Inflammatory macrophage treated with lipopolysaccharide for 4 hours (primary cell): Measurements from ENCODE around the gene UNC5C.

ENCODE experiments used
- DNase-seq: peaks from one replicate; pipeline ENCODE4 v3.0.0-alpha.2; 2020

Gene UNC5C

DNA sequence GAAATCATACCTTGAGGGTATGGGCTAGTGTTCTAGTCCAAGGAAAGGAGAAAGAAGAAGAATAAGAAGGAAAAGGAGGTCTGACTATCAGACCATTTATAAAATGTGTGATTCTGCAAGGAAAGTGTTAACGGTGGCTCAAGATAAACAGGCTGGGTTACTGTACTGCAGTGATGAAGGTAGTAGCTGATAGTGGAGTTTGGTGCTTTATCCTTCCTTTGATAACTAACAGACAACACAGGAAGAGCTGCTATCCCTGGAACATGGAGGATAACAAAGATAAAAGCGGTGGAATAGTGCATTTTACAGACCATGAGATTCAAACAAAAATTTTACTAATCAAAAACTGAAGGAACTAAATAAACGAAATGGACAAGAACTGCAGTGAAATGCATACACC, 2.6 kb downstream of the UNC5C start:
- no peak for DNase-seq

DNA sequence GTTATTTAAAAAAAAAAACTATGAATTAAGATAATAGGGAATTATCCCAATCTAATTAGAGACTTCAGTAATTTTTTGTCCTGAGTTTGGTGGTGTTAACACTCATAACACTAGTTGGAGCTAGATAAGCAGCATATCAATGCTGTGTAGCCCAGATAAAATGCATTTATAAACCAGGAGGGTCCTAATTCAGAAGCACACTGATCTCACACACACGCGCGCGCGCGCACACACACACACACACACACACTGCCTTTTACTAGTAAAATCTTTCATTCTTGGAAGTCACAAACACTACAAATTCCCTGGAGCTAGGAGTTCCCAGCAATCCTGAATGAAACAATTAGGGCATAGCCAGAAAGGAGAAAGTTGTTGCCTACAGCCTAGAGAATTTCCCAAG, 3.2 kb downstream of the UNC5C start:
- DNase-seq = no peak

DNA sequence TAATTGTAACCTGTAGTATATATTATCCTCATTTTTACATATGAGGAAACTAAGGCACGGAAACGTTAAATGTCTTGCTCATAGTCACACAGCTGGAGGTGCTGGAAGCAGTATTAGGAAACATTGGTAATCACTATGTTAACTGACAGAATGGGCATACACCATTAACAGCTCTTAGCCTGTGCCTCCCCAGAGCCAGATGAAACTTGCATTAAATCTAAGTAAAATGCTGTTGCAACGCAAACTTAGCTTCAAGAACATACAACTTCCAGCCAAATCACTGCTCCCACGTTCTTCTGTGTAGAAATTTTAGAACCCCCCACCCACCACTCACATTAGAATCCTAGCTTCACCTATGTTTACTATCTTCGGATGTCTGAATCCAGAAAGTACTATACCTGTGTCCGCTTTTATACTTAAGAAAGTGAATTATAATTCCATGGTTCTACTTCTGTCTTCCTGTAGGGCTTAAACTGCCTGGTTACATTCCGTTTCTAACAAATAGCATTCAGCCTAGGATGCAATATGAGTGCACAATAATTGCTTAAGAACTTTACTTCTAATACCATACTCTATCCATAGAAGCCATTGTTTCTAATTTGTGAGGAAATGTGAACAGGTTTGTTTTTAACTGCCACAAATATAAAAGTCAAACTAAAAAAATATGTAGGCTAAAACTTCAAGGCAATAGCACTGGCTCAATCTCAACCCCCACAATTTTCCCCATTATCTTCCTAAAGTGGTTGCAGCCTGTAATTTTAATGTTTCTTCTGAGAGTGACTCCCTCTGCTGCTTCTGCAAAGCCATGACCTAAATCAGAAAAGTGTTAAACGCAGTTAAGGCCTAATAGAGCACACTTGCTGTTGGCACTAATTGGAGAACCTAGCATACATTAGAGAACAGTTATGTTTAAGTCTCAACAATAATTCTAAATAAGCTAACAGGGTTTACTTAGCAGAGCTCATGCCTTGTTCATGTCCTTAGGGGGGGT, 4.4 kb downstream of the UNC5C start:
- DNase-seq = no peak

GRCh38 chr4:95541889-95542607, 6.7 kb downstream of the UNC5C start:
- DNase-seq = peak; percentile 8

DNA sequence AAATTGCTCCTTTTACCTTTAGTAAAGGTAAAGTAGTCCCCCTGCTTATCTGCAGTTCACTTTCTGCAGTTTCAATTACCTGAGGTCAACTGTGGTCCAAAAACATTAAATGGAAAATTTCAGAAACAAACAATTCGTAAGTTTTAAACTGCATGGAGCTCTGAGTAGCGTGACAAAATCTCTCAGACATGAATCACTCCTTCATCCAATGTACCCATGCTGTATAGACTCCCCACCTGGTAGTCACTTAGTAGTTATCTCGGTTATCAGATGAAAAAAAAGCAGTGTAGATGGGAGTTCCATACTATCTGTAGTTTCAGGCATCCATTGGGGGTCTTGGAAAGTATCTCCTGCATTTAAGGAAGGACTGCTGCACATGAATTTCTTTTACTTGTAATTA, 7.7 kb downstream of the UNC5C start:
- no peak for DNase-seq

- no peak for DNase-seq
Measured at GRCh38 chr4:95540227-95540626, 8.5 kb downstream of the UNC5C start.

DNA sequence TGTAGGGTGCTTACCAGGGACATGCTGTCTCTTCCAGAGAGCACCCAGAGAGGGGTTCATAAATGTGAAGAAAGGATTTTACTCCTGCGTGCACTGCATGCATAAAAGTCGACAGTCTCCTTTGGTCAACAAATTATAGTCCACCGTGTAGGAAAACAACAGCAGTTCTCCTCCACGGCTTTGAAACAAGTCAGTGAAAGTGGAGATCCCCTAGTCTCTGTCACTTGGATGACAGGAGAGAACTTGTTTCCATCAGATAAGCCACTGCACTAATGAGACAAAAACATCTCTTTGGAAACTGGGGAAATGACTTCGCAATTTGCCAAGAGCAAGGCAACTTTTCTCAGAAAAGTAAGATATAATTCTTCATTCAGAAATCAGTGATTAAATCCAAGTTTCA, 9.7 kb downstream of the UNC5C start:
- no peak for DNase-seq

DNA sequence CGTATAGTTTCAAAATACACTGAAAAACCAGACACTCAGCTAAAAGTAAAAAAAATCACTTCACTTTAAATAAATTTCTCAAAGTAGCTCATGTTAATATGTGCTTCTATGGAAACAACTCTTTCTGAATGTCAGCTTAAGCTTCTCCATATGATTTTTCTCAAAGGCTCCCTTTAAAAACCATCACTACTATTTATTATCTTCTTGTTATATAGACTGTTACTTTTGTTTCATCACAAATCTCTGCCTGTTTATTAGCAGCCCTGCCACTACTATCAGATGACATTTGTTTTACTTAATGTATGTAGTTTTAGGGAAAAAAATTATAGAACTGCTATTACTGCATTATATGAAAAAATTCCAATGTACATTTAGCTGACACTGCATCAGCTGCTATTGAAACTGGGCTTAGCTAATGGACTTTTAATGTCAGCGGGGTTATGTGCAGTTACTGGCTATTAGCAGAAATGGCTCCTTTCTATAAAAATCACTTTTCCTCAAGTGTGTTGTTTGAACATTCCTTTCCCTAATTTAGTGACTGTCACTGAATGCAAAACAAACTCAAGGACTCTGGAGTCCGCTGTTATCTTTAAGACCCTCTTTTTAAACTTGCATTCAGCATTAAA, 10.8 kb downstream of the UNC5C start:
- DNase-seq = no peak

DNA sequence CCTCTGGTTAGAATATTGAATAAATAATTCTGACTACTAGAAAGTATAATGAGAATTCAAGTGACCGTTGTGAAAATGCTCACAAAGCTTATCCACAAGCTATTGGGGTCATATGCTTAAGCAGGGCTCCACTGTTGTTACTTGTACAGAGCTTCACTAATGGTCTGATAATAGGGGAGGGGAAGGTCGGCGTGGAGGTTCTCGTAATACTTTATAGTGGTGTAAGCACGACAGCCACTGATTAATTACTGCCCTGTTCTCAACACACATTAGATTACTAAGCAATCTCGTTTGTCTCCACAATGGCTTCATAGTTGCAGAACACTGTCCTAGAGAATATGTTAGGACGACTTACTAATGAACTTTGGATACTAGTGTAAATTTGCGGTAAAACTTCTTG, 11.6 kb downstream of the UNC5C start:
- DNase-seq = no peak

DNA sequence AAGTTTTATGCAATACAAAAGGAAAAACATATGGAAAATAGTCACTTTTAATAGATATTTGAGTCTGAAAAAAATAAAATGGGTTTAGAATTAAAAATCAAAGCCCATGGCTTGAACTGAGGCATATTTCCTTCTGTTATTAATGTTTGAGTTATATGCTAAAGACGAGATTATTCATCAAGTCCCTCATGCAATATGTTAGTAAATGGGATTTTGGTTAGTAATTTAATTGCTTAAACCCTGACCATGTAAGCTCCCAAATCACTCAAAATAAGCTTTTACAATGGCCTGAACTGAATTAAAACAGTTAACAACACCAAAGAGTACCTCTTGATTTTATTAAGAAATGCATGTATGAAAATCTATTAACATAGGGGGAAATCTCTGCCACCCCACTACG, 12.1 kb downstream of the UNC5C start:
- DNase-seq = no peak

GRCh38 chr4:95535180-95535579, 13.6 kb downstream of the UNC5C start:
- DNase-seq = no peak

- no peak for DNase-seq
Measured at GRCh38 chr4:95534032-95534431, 14.7 kb downstream of the UNC5C start.

DNA sequence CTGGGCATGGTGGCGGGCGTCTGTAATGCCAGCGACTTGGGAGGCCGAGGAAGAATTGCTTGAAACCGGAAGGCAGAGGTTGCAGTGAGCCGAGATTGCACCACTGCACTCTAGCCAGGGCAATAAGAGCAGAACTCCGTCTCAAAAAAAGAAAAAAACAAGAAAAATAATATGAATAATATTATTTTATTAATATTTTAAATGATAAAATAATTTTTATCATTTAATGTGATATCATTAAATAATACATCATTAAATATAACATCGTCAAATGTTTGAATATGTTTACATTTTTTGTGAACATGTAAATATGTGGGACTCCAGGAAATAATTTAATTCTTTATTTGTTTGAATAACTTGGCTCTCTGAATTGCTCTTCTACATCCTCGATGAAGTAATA, 15.5 kb downstream of the UNC5C start:
- no peak for DNase-seq

- no peak for DNase-seq
Measured at GRCh38 chr4:95532305-95532704, 16.5 kb downstream of the UNC5C start.

GRCh38 chr4:95531141-95531540, 17.6 kb downstream of the UNC5C start:
- DNase-seq = no peak

GRCh38 chr4:95529946-95530345, 18.8 kb downstream of the UNC5C start:
- DNase-seq = no peak

GRCh38 chr4:95528388-95528948, 20.3 kb downstream of the UNC5C start:
- no peak for DNase-seq

GRCh38 chr4:95526075-95526474, 22.7 kb downstream of the UNC5C start:
- DNase-seq = no peak

GRCh38 chr4:95524729-95525128, 24.0 kb downstream of the UNC5C start:
- no peak for DNase-seq

GRCh38 chr4:95524184-95524583, 24.6 kb downstream of the UNC5C start:
- DNase-seq = no peak

GRCh38 chr4:95522682-95523530, 25.9 kb downstream of the UNC5C start:
- no peak for DNase-seq

DNA sequence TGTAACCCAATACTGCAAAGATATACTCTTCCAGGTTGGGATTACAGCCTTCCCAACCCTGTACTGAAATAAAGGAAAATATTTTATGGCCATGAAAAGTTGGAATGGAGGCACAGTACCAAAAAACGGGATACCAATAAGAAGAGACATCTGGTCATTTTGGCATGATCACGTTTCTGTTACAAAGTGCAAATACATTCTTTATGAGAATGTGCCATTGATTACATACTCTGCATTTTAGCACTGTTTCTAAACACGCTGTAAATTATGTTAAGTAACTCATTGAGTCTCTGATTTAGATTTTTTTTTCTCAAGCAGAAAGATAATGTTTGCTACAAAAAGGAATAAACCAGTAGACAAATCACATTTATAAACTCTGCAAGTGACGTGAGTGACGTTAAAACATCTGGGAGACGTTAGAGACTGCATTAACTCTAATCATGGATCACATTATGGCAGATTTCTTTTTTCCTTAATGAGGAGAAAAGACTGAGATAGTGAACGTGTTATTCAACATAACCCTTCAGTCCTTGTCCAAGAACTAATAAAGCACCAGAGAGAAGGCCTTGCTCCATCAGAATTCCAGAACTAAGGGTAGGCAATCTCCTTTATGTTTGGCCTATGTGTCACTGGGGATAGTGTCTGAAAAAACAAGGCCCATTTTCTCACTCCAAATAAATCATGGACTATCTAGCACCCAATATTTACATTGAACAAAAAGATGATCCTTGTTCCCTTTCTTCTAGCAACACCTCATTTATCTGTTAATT, 31.0 kb downstream of the UNC5C start:
- no peak for DNase-seq
